Lower leg skin (tissue), 3 donors: ENCODE data around the gene RAD51B.

Experiments
- CTCF ChIP-seq, 3 donors: fragments of 450-650 bp; IDR thresholded peaks; one replicate each; pipeline ENCODE4 v1.5.1; 2016; ENCODE audit warnings: antibody characterized with exemption in 3 of 3, mild to moderate bottlenecking in 3 of 3, moderate library complexity in 2 of 3
- POLR2A ChIP-seq, 2 donors: fragments of 450-650 bp; IDR thresholded peaks; one replicate each; pipeline ENCODE4 v1.6.1; 2016 to 2017; ENCODE audit warnings: antibody characterized with exemption in 2 of 2, mild to moderate bottlenecking in 1 of 2, moderate library complexity in 1 of 2

GRCh38 chr14:68459480-68460136, 640.0 kb downstream of the RAD51B start:
- TF ChIP-seq CTCF (IDR thresholded peaks at IDR 0.05) (no peak), POLR2A (IDR thresholded peaks at IDR 0.05) (no peak)
